ENCODE results near the gene KCNB1.

Gene KCNB1

GRCh38 chr20:49482621-49483017, at the start of gene KCNB1:
KCNB1 (minus strand) TSS chr20:49482668; CDS start chr20:49482480, 188 bp downstream.
- peak; percentile 78 for DNase-seq

GRCh38 chr20:49529470-49529869, 47.0 kb upstream of the KCNB1 start:
- DNase-seq, result no peak

- no peak for DNase-seq
Measured at GRCh38 chr20:49526568-49526967, 44.1 kb upstream of the KCNB1 start.

- no peak for DNase-seq
Measured at GRCh38 chr20:49526056-49526455, 43.6 kb upstream of the KCNB1 start.

- DNase-seq, result no peak
Measured at GRCh38 chr20:49523767-49524360, 41.4 kb upstream of the KCNB1 start.

- no peak for DNase-seq
Measured at GRCh38 chr20:49521356-49521755, 38.9 kb upstream of the KCNB1 start.

- no peak for DNase-seq
Measured at GRCh38 chr20:49519777-49520359, 37.4 kb upstream of the KCNB1 start.

- DNase-seq, result no peak
Measured at GRCh38 chr20:49519212-49519712, 36.8 kb upstream of the KCNB1 start.

GRCh38 chr20:49518576-49518975, 36.1 kb upstream of the KCNB1 start:
- no peak for DNase-seq

GRCh38 chr20:49517805-49518100, 35.3 kb upstream of the KCNB1 start:
- no peak for DNase-seq

- no peak for DNase-seq
Measured at GRCh38 chr20:49516916-49517804, 34.7 kb upstream of the KCNB1 start.

GRCh38 chr20:49515586-49515985, 33.1 kb upstream of the KCNB1 start:
- no peak for DNase-seq

- DNase-seq, result no peak
Measured at GRCh38 chr20:49513517-49513916, 31.0 kb upstream of the KCNB1 start.

GRCh38 chr20:49513009-49513408, 30.5 kb upstream of the KCNB1 start:
- no peak for DNase-seq

GRCh38 chr20:49511788-49512525, 29.5 kb upstream of the KCNB1 start:
- no peak for DNase-seq

GRCh38 chr20:49510562-49511122, 28.2 kb upstream of the KCNB1 start:
- peak; percentile 52 for DNase-seq

- no peak for DNase-seq
Measured at GRCh38 chr20:49508435-49509199, 26.1 kb upstream of the KCNB1 start.

- DNase-seq, result no peak
Measured at GRCh38 chr20:49507741-49508434, 25.4 kb upstream of the KCNB1 start.

GRCh38 chr20:49505518-49505917, 23.1 kb upstream of the KCNB1 start:
- DNase-seq, result peak; percentile 50

GRCh38 chr20:49503176-49503575, 20.7 kb upstream of the KCNB1 start:
- no peak for DNase-seq

- DNase-seq, result no peak
Measured at GRCh38 chr20:49501917-49502316, 19.4 kb upstream of the KCNB1 start.

- peak; percentile 52 for DNase-seq
Measured at GRCh38 chr20:49497398-49497669, 14.9 kb upstream of the KCNB1 start.
